Osteocyte (in vitro differentiated cells): ENCODE measurements around the gene GID4. TPM values are rescaled to one million over a fixed set of nuclear protein-coding genes. Genes with fewer than 3 reads are reported as not detected.

Experiments used
- DNase-seq: peaks from one replicate; pipeline ENCODE4 v3.0.0; 2021; ENCODE audit warnings: mixed read lengths; ENCODE audit not compliant: unreplicated experiment; ENCODE audit errors: extremely low spot score
- H3K27ac Mint-ChIP-seq: one replicate; pipeline ENCODE4 v1.8.0; 2021; ENCODE audit warnings: mild to moderate bottlenecking, mixed read lengths; ENCODE audit not compliant: unreplicated experiment
- H3K27me3 Mint-ChIP-seq: one replicate; pipeline ENCODE4 v1.8.0; 2021; ENCODE audit warnings: mixed read lengths; ENCODE audit not compliant: unreplicated experiment
- H3K36me3 Mint-ChIP-seq: one replicate; pipeline ENCODE4 v1.8.0; 2021; ENCODE audit warnings: mixed read lengths; ENCODE audit not compliant: unreplicated experiment
- H3K4me1 Mint-ChIP-seq: one replicate; pipeline ENCODE4 v1.8.0; 2021; ENCODE audit warnings: mixed read lengths; ENCODE audit not compliant: unreplicated experiment
- H3K4me3 Mint-ChIP-seq: one replicate; pipeline ENCODE4 v1.8.0; 2021; ENCODE audit warnings: mild to moderate bottlenecking, moderate library complexity, mixed read lengths; ENCODE audit not compliant: unreplicated experiment
- H3K9me3 Mint-ChIP-seq: one replicate; pipeline ENCODE4 v1.8.0; 2021; ENCODE audit warnings: mixed read lengths; ENCODE audit not compliant: unreplicated experiment
- CTCF ChIP-seq: fragments of 200-600 bp; sonication (generic); IDR thresholded peaks from 2 replicates; pipeline ENCODE4 v1.5.0; 2021; ENCODE audit warnings: antibody characterized with exemption, mild to moderate bottlenecking, moderate library complexity
- total RNA-seq: library from RNA; stranded (reverse); gene quantifications from 2 replicates; pipeline ENCODE4 v1.2.1, GENCODE V29; 2021

GID4 gene
- total RNA-seq, 1 donor from 2014 or later = 9.2 TPM

DNA sequence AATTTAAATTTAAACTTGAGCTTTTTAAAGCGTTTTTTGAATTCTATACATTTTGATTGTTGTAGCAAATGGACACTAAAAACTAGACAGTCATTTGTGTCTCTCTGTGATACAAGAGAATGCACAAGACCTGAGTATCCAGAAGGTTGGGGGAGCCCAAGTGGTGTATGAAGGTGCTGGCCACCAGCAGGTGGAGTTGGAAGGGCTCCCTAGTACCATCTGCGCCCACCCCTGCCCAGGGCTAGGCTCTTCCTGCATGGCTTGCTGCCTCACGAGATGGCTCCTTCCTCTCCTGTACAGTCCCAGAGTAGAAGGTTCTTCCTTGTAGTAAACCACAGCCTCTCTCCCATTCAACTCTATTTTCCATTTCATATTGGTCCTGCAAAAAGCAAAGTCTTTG lies 17.0 kb downstream of the GID4 start:
- Mint-ChIP-seq H3K27me3 (no peaks in the 10 kb centered on the region), H3K36me3 (peaks cover 43% of the 10 kb centered on the region), H3K27ac (no peak overlapping the region), H3K4me1 (no peaks in the 10 kb centered on the region), H3K4me3 (no peak overlapping the region), H3K9me3 (no peaks in the 10 kb centered on the region)
- no peak for DNase-seq
- TF ChIP-seq CTCF = no peak

DNA sequence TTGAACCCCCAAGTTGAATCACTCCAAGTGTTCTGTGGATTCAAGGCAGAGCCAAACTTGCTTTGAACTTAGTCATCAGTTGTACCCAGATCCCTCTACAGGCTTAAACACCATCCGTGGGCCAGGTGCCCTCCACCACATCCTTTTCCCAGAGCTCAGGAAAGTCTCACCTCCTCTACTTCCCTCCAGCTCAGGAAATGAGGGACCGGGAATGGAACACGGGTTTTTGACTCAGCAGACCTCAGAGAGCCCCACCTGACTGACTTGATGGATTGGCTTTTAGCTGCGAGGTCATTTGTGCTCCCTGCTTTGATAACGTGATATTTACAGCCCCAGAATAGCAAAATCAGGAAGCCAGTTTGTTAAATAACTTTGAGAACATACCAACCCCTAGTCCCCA lies 20.1 kb downstream of the GID4 start:
- Mint-ChIP-seq H3K4me1 (no peaks in the 10 kb centered on the region), H3K36me3 (peaks cover 47% of the 10 kb centered on the region), H3K4me3 (no peak overlapping the region), H3K27me3 (no peaks in the 10 kb centered on the region), H3K9me3 (no peaks in the 10 kb centered on the region), H3K27ac (no peak overlapping the region)
- no peak for DNase-seq
- no peak for TF ChIP-seq CTCF

GRCh38 chr17:18064053-18064452 lies 24.8 kb downstream of the GID4 start:
- Mint-ChIP-seq H3K9me3 (no peaks in the 10 kb centered on the region), H3K4me3 (no peak overlapping the region), H3K27ac (no peak overlapping the region), H3K4me1 (no peaks in the 10 kb centered on the region), H3K36me3 (peaks cover 34% of the 10 kb centered on the region), H3K27me3 (no peaks in the 10 kb centered on the region)
- TF ChIP-seq CTCF = no peak
- DNase-seq = no peak

DNA sequence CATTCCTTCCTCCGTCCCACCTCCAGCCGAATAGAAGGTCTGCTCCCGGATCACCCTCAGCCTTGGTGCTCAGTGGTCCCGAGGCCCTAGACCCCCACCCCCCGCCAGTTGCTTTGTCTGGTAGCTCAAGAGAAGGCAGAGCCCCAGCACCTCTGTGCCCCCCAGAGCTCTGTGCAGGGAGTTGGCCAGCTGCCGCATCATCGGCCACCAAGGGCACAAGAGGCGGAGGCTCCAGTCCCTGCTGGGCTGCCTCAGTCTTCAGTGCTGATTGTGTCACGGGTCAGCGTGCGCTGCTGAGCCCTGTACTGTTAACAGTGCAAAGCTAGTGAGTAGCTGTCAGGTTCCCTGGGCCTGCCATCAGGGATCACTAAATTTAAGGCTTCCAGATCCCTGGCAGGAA lies 26.3 kb downstream of the GID4 start:
- Mint-ChIP-seq H3K27me3 (no peaks in the 10 kb centered on the region), H3K27ac (no peak overlapping the region), H3K4me3 (no peak overlapping the region), H3K36me3 (peaks cover 28% of the 10 kb centered on the region), H3K4me1 (peaks cover 5% of the 10 kb centered on the region), H3K9me3 (no peaks in the 10 kb centered on the region)
- no peak for DNase-seq
- TF ChIP-seq CTCF = no peak

DNA sequence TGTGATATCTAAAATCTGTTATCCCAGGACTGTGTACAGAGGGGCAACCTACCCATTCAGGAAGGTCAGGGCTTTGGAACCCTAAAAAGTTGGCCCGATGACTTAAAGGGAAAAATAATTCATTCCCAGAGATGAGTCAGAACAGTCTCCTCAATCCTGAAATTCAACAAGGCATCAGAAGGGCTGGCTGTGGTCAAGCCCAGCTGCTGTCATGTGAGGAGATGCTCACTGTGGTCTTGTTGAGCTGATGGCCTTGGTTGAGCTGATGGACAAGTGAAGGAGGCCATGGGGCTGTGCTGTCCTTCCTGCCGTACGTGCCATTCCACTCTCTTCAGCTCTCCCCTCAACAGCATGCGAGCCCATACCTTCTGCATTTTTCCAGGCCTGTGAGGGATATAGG lies 27.7 kb downstream of the GID4 start:
- Mint-ChIP-seq H3K36me3 (peaks cover 26% of the 10 kb centered on the region), H3K27ac (no peak overlapping the region), H3K4me1 (peaks cover 12% of the 10 kb centered on the region), H3K4me3 (no peak overlapping the region), H3K9me3 (no peaks in the 10 kb centered on the region), H3K27me3 (no peaks in the 10 kb centered on the region)
- no peak for TF ChIP-seq CTCF
- no peak for DNase-seq
